Fibroblast of villous mesenchyme (primary cell): ENCODE data around the gene ZNF500. TPM values are rescaled to one million over a fixed set of nuclear protein-coding genes. Genes with fewer than 3 reads are reported as not detected.

ENCODE experiments used
- DNase-seq: peaks from one replicate; pipeline ENCODE4 v3.0.0-alpha.2; 2010; ENCODE audit warnings: low read depth
- H3K4me3 ChIP-seq: 2 replicates; pipeline ENCODE4 v1.5.1; 2011; ENCODE audit warnings: low read depth, mild to moderate bottlenecking, low read length
- CTCF ChIP-seq: IDR thresholded peaks from 2 replicates; pipeline ENCODE4 v1.5.1; 2012; ENCODE audit warnings: low read depth, mild to moderate bottlenecking, low read length; ENCODE audit not compliant: insufficient read depth
- total RNA-seq: library from RNA; depleted of rRNA; stranded (reverse); fragments of >200 nt; gene quantifications from 2 replicates; pipeline ENCODE4 v1.2.3, GENCODE V29; 2012

ZNF500 gene
- total RNA-seq, 1 donor: 12.5 TPM

- no peak for TF ChIP-seq CTCF
- H3K4me3 ChIP-seq: peak overlapping the region; percentile 77
- no peak for DNase-seq
Observed at GRCh38 chr16:4801051-4801961, 34.3 kb upstream of the ZNF500 start.

GRCh38 chr16:4800290-4801041, 33.5 kb upstream of the ZNF500 start:
- TF ChIP-seq CTCF: no peak
- H3K4me3 ChIP-seq: no peak overlapping the region
- DNase-seq: no peak

- TF ChIP-seq CTCF: no peak
- DNase-seq: no peak
Observed at GRCh38 chr16:4799171-4799855, 32.4 kb upstream of the ZNF500 start.

GRCh38 chr16:4798456-4798855, 31.5 kb upstream of the ZNF500 start:
- no peak for TF ChIP-seq CTCF
- no peak overlapping the region for H3K4me3 ChIP-seq
- no peak for DNase-seq

More at GRCh38 chr16:4799171-4799855, 32.4 kb upstream of the ZNF500 start:
- H3K4me3 ChIP-seq: no peak overlapping the region

- DNase-seq: no peak
- TF ChIP-seq CTCF: no peak
- H3K4me3 ChIP-seq: no peak overlapping the region
Observed at GRCh38 chr16:4797805-4798252, 30.9 kb upstream of the ZNF500 start.

- DNase-seq: no peak
- no peak for TF ChIP-seq CTCF
- H3K4me3 ChIP-seq: no peak overlapping the region
Observed at GRCh38 chr16:4796982-4797804, 30.2 kb upstream of the ZNF500 start.
